Fibroblast of lung (primary cell): ENCODE results near the gene TBRG4. TPM values are rescaled to one million over a fixed set of nuclear protein-coding genes. Genes with fewer than 3 reads are reported as not detected.

Experiments used
- DNase-seq, 2 donors: peaks; one replicate each; pipeline versions ENCODE4 v3.0.0 to v3.0.0-alpha.2; 2010; ENCODE audit warnings: low read depth in 2 of 2
- H2AFZ ChIP-seq: 2 replicates; pipeline ENCODE4 v1.5.1; 2012; ENCODE audit warnings: low read length, control low read depth, inconsistent platforms
- H3K27ac ChIP-seq: 2 replicates; pipeline ENCODE4 v1.5.1; 2011; ENCODE audit warnings: low read length, control low read depth; ENCODE audit not compliant: insufficient read depth
- H3K27me3 ChIP-seq: 2 replicates; pipeline ENCODE4 v1.5.1; 2011; ENCODE audit warnings: mild to moderate bottlenecking, low read length; ENCODE audit not compliant: control insufficient read depth, insufficient read depth
- H3K36me3 ChIP-seq: 2 replicates; pipeline ENCODE4 v1.5.1; 2011; ENCODE audit warnings: low read length; ENCODE audit not compliant: control insufficient read depth, insufficient read depth
- H3K4me1 ChIP-seq: 2 replicates; pipeline ENCODE4 v1.5.1; 2011; ENCODE audit warnings: low read length; ENCODE audit not compliant: control insufficient read depth, insufficient read depth; ENCODE audit errors: extremely low read depth
- H3K4me2 ChIP-seq: 2 replicates; pipeline ENCODE4 v1.5.1; 2011; ENCODE audit warnings: low read length, control low read depth; ENCODE audit not compliant: insufficient read depth; ENCODE audit errors: extremely low read depth
- H3K4me3 ChIP-seq, 4 experiments: fragments of 200-600 bp in 1 of 4; sonication (generic) in 1 of 4; replicated peaks in 1 of 4; 2 replicates each; pipeline ENCODE4 v1.5.1; 2011 to 2016; ENCODE audit warnings: low read length in 4 of 4, low read depth in 3 of 4, mild to moderate bottlenecking in 3 of 4, control low read depth in 2 of 4, inconsistent platforms in 1 of 4, mixed read lengths in 1 of 4; ENCODE audit not compliant: insufficient read depth in 1 of 4; ENCODE audit errors: control extremely low read depth in 1 of 4
- H3K79me2 ChIP-seq: 2 replicates; pipeline ENCODE4 v1.5.1; 2012; ENCODE audit warnings: mild to moderate bottlenecking, low read length, inconsistent platforms; ENCODE audit not compliant: control insufficient read depth, insufficient read depth
- H3K9ac ChIP-seq: 2 replicates; pipeline ENCODE4 v1.5.1; 2011; ENCODE audit warnings: mild to moderate bottlenecking, low read length, control low read depth; ENCODE audit not compliant: insufficient read depth
- H3K9me3 ChIP-seq: 2 replicates; pipeline ENCODE4 v1.5.1; 2012; ENCODE audit warnings: low read depth, low read length; ENCODE audit not compliant: control insufficient read depth, insufficient read depth
- H4K20me1 ChIP-seq: 2 replicates; pipeline ENCODE4 v1.5.1; 2011; ENCODE audit warnings: low read length; ENCODE audit not compliant: control insufficient read depth, insufficient read depth; ENCODE audit errors: extremely low read depth
- EZH2 ChIP-seq: IDR thresholded peaks from 2 replicates; pipeline ENCODE4 v1.5.1; 2012; ENCODE audit warnings: low read length, control low read depth, mild to moderate bottlenecking; ENCODE audit errors: missing control alignments
- polyA plus RNA-seq, 2 donors: library from polyadenylated mRNA; depleted of rRNA in 1 of 2; stranded (reverse) in 1 of 2; unstranded in 1 of 2; fragments of >200 nt; gene quantifications; 2 replicates each; pipeline ENCODE4 v1.2.1, GENCODE V29; 2011 to 2012; ENCODE audit warnings: missing spikeins in 1 of 2
- total RNA-seq: library from RNA; depleted of rRNA; stranded (reverse); fragments of >200 nt; gene quantifications from 2 replicates; pipeline ENCODE4 v1.2.1, GENCODE V29; 2014
- TF ChIP-seq, protein P1 (sequence below), 2 donors: IDR thresholded peaks in 1 of 2; conservative IDR thresholded peaks in 1 of 2; 1 replicate in 1 of 2; 2 replicates in 1 of 2; pipeline ENCODE4 v1.5.1; 2011 to 2012; ENCODE audit warnings: low read length in 2 of 2, control low read depth in 1 of 2, inconsistent platforms in 1 of 2, low read depth in 1 of 2, mild to moderate bottlenecking in 1 of 2

Gene TBRG4
- total and polyA plus RNA-seq, 2 donors (not counting 1 experiment from before 2014, with no cell fraction given) = 27.4 to 52.2 TPM

DNA sequence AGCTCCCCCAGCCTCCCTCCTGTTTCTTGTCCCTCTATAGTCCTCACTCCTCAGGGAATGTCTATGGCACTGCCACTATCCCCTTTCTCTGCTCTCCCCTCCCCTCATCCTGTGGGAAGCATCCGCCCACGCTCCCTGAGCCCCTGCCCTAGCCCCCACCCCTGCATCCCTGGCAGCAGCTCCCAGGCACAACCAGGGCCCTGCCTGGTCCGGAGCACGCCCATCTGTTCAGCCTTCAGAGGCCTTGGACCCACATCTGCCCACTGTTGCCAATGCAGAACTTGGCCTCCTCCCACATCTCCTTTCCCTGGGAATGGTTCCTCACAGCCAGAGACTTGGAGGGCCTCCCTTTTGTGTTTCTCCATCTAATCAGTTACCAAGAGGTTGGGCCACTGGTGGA, 20.4 kb upstream of the TBRG4 start:
- no peak overlapping the region for H3K9ac ChIP-seq
- no peak overlapping the region for H3K4me3 ChIP-seq
- H4K20me1 ChIP-seq = no peaks in the 10 kb centered on the region
- H3K4me1 ChIP-seq = no peaks in the 10 kb centered on the region
- H2AFZ ChIP-seq = no peak overlapping the region
- H3K36me3 ChIP-seq = no peaks in the 10 kb centered on the region
- no peaks in the 10 kb centered on the region for H3K79me2 ChIP-seq
- TF ChIP-seq, protein P1, sequence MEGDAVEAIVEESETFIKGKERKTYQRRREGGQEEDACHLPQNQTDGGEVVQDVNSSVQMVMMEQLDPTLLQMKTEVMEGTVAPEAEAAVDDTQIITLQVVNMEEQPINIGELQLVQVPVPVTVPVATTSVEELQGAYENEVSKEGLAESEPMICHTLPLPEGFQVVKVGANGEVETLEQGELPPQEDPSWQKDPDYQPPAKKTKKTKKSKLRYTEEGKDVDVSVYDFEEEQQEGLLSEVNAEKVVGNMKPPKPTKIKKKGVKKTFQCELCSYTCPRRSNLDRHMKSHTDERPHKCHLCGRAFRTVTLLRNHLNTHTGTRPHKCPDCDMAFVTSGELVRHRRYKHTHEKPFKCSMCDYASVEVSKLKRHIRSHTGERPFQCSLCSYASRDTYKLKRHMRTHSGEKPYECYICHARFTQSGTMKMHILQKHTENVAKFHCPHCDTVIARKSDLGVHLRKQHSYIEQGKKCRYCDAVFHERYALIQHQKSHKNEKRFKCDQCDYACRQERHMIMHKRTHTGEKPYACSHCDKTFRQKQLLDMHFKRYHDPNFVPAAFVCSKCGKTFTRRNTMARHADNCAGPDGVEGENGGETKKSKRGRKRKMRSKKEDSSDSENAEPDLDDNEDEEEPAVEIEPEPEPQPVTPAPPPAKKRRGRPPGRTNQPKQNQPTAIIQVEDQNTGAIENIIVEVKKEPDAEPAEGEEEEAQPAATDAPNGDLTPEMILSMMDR (conservative IDR thresholded peaks at IDR 0.05 in 1 of 2, IDR thresholded peaks at IDR 0.05 in 1 of 2; ENCODE audit: low read depth in 1 of 2, low read length in 2 of 2) = no peak
- TF ChIP-seq EZH2 = no peak
- H3K27ac ChIP-seq = no peak overlapping the region
- no peaks in the 10 kb centered on the region for H3K9me3 ChIP-seq
- H3K4me2 ChIP-seq = no peak overlapping the region
- no peaks in the 10 kb centered on the region for H3K27me3 ChIP-seq
- no peak for DNase-seq

DNA sequence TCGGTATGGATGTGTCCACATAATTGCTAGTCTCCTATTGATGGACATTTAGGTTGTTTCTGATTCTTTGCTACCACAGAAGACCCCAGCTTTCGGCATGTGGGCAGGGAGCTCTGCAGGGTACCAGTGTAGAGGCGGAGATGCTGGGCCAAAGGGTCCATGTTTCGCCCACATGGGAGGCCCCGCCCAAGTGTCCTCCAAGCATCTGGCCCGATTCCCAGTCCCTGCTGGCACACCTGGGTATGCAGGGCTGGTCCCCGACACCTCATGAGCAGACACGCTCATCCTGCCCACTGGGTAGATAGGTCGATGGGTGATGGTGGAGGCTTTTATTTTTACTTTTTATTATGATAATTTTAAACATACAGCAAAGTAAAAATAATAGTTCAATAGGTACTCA, 19.4 kb upstream of the TBRG4 start:
- Histone ChIP-seq H3K4me3 (no peak overlapping the region), H3K36me3 (no peaks in the 10 kb centered on the region), H3K27ac (no peak overlapping the region), H3K27me3 (no peaks in the 10 kb centered on the region), H3K4me2 (no peak overlapping the region), H2AFZ (no peak overlapping the region), H3K9me3 (no peaks in the 10 kb centered on the region), H3K9ac (no peak overlapping the region), H3K79me2 (no peaks in the 10 kb centered on the region), H4K20me1 (no peaks in the 10 kb centered on the region), H3K4me1 (no peaks in the 10 kb centered on the region)
- no peak for DNase-seq
- TF ChIP-seq, protein P1 (conservative IDR thresholded peaks at IDR 0.05 in 1 of 2, IDR thresholded peaks at IDR 0.05 in 1 of 2; ENCODE audit: low read depth in 1 of 2, low read length in 2 of 2) = no peak
- no peak for TF ChIP-seq EZH2

DNA sequence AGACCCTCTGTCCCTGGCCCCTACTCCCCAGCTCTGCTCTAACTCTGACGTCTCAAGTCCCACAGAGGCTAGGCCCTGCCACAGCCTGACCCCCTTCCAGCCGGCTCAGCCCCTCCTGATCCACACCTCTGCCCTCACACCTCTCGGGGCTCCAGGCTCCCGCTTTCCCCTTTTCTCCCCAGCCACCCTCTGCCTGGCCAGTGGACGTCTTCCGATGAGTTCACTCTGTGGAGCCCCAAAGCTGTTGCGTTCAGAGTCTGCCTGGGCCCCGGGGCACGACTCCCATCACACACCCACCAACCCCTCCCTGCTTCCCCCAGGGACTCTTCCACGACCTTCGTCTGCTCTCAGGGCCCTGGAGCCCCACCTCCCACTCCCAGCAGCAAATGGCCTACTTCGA, 18.4 kb upstream of the TBRG4 start:
- Histone ChIP-seq H3K36me3 (no peaks in the 10 kb centered on the region), H3K9ac (no peak overlapping the region), H3K4me2 (no peak overlapping the region), H3K27me3 (no peaks in the 10 kb centered on the region), H4K20me1 (no peaks in the 10 kb centered on the region), H3K79me2 (no peaks in the 10 kb centered on the region), H3K4me1 (no peaks in the 10 kb centered on the region), H3K9me3 (no peaks in the 10 kb centered on the region), H2AFZ (no peak overlapping the region), H3K4me3 (no peak overlapping the region), H3K27ac (no peak overlapping the region)
- TF ChIP-seq, protein P1 (conservative IDR thresholded peaks at IDR 0.05 in 1 of 2, IDR thresholded peaks at IDR 0.05 in 1 of 2; ENCODE audit: low read depth in 1 of 2, low read length in 2 of 2) = no peak
- TF ChIP-seq EZH2 = no peak
- DNase-seq = no peak
